Stimulated activated CD8-positive, alpha-beta memory T cell treated with anti-CD3 and anti-CD28 coated beads, Interleukin-7, amount 100 ng/mL, for 48 hours (primary cell): ENCODE data around the gene MBNL2.

Source experiments
- DNase-seq, 2 donors: peaks; one replicate each; pipeline ENCODE4 v3.0.0-alpha.2; 2020; ENCODE audit warnings: low read depth in 1 of 2; ENCODE audit errors: extremely low read depth in 1 of 2

MBNL2 gene

GRCh38 chr13:97231829-97232196 is 9.7 kb downstream of the MBNL2 start:
- DNase-seq: no peak

GRCh38 chr13:97233499-97233898 is 11.4 kb downstream of the MBNL2 start:
- DNase-seq: no peak

- no peak for DNase-seq
These were observed 12.1 kb downstream of the MBNL2 start for GRCh38 chr13:97234236-97234635.

GRCh38 chr13:97234742-97235141 is 12.6 kb downstream of the MBNL2 start:
- no peak for DNase-seq

GRCh38 chr13:97235549-97236231 is 13.6 kb downstream of the MBNL2 start:
- DNase-seq: no peak

- no peak for DNase-seq
These were observed 15.3 kb downstream of the MBNL2 start for GRCh38 chr13:97237388-97237787.

- DNase-seq: no peak
These were observed 16.3 kb downstream of the MBNL2 start for GRCh38 chr13:97238432-97238831.

- no peak for DNase-seq
These were observed 16.8 kb downstream of the MBNL2 start for GRCh38 chr13:97238883-97239282.

- no peak for DNase-seq
These were observed 17.2 kb downstream of the MBNL2 start for GRCh38 chr13:97239306-97239705.

- DNase-seq: no peak
These were observed 18.0 kb downstream of the MBNL2 start for GRCh38 chr13:97239943-97240787.

GRCh38 chr13:97240788-97241734 is 18.9 kb downstream of the MBNL2 start:
- no peak for DNase-seq

- DNase-seq: no peak
These were observed 19.6 kb downstream of the MBNL2 start for GRCh38 chr13:97241761-97242160.

GRCh38 chr13:97242755-97243497 is 20.8 kb downstream of the MBNL2 start:
- DNase-seq: no peak

GRCh38 chr13:97243915-97244781 is 22.0 kb downstream of the MBNL2 start:
- no peak for DNase-seq

- no peak for DNase-seq
These were observed 22.9 kb downstream of the MBNL2 start for GRCh38 chr13:97245011-97245410.

- DNase-seq: no peak
These were observed 24.5 kb downstream of the MBNL2 start for GRCh38 chr13:97246596-97247158.

- no peak for DNase-seq
These were observed 26.1 kb downstream of the MBNL2 start for GRCh38 chr13:97248243-97248642.

GRCh38 chr13:97249093-97249795 is 27.1 kb downstream of the MBNL2 start:
- no peak for DNase-seq
